Neural cell (in vitro differentiated cells): ENCODE results near the gene OR6K3. TPM values are rescaled to one million over a fixed set of nuclear protein-coding genes. Genes with fewer than 3 reads are reported as not detected.

ENCODE experiments used
- H2AFZ ChIP-seq: fragments of 200-600, 300-800 bp; sonication (generic), shearing (Covaris generic); 2 replicates; pipeline ENCODE4 v1.6.0; 2014; ENCODE audit warnings: low read depth, mild to moderate bottlenecking, antibody characterized with exemption, low read length, moderate library complexity
- H3F3A ChIP-seq: fragments of 200-600 bp; shearing (Covaris generic); 2 replicates; pipeline ENCODE4 v1.6.1; 2016; ENCODE audit warnings: mild to moderate bottlenecking, moderate library complexity, mixed read lengths, antibody characterized with exemption, low read length; ENCODE audit not compliant: insufficient read depth, poor library complexity, severe bottlenecking
- H3K27ac ChIP-seq: fragments of 200-600, 300-800 bp; sonication (generic), shearing (Covaris generic); 2 replicates; pipeline ENCODE4 v1.5.1; 2014; ENCODE audit warnings: mild to moderate bottlenecking, low read length, moderate library complexity
- H3K27me3 ChIP-seq: fragments of 300-800, 200-600 bp; sonication (generic), shearing (Covaris generic); 2 replicates; pipeline ENCODE4 v1.6.0; 2014; ENCODE audit warnings: mild to moderate bottlenecking, low read depth, low read length, moderate library complexity; ENCODE audit not compliant: insufficient read depth
- H3K36me3 ChIP-seq: fragments of 300-800, 200-600 bp; sonication (generic), shearing (Covaris generic); 2 replicates; pipeline ENCODE4 v1.5.1; 2014; ENCODE audit warnings: mild to moderate bottlenecking, antibody characterized with exemption, low read length, moderate library complexity; ENCODE audit not compliant: insufficient read depth
- H3K4me2 ChIP-seq: fragments of 300-800, 200-600 bp; sonication (generic), shearing (Covaris generic); 2 replicates; pipeline ENCODE4 v1.6.0; 2014; ENCODE audit warnings: mild to moderate bottlenecking, low read length
- H3K4me3 ChIP-seq: fragments of 300-800, 200-600 bp; sonication (generic), shearing (Covaris generic); 2 replicates; pipeline ENCODE4 v1.5.1; 2014; ENCODE audit warnings: mild to moderate bottlenecking, low read length, moderate library complexity
- H3K79me2 ChIP-seq: fragments of 200-600 bp; shearing (Covaris generic); replicated peaks from 2 replicates; pipeline ENCODE4 v1.6.0; 2014; ENCODE audit warnings: mild to moderate bottlenecking, low read length, moderate library complexity; ENCODE audit not compliant: insufficient read depth
- H3K9ac ChIP-seq: fragments of 300-800, 200-600 bp; sonication (generic), shearing (Covaris generic); 2 replicates; pipeline ENCODE4 v1.6.1; 2016; ENCODE audit warnings: mild to moderate bottlenecking, low read length, mixed read lengths
- H3K9me2 ChIP-seq: fragments of 200-600 bp; shearing (Covaris generic); 2 replicates; pipeline ENCODE4 v1.6.1; 2016; ENCODE audit warnings: mild to moderate bottlenecking, low read length, mixed read lengths; ENCODE audit not compliant: insufficient read depth
- H3K9me3 ChIP-seq: fragments of 200-600, 300-800 bp; sonication (generic), shearing (Covaris generic); 2 replicates; pipeline ENCODE4 v1.6.1; 2016; ENCODE audit warnings: mild to moderate bottlenecking, mixed run types, low read length, moderate library complexity, mixed read lengths
- H4K20me1 ChIP-seq: fragments of 200-600 bp; shearing (Covaris generic); 2 replicates; pipeline ENCODE4 v1.6.1; 2016; ENCODE audit warnings: mild to moderate bottlenecking, mixed run types; ENCODE audit not compliant: insufficient read depth
- CTCF ChIP-seq: fragments of 450-650 bp; IDR thresholded peaks from 2 replicates; pipeline ENCODE4 v1.5.1; 2014; ENCODE audit warnings: antibody characterized with exemption, mild to moderate bottlenecking, moderate library complexity; ENCODE audit not compliant: poor library complexity, severe bottlenecking
- EP300 ChIP-seq: fragments of 450-650 bp; conservative IDR thresholded peaks from 2 replicates; pipeline ENCODE4 v1.6.1; 2014; ENCODE audit warnings: antibody characterized with exemption, mild to moderate bottlenecking, moderate library complexity; ENCODE audit not compliant: poor library complexity, severe bottlenecking
- EZH2 ChIP-seq: fragments of 200-600, 300-800 bp; shearing (Covaris generic), sonication (generic); IDR thresholded peaks from 2 replicates; pipeline ENCODE4 v1.6.1; 2014; ENCODE audit warnings: antibody characterized with exemption, low read length, borderline replicate concordance, mild to moderate bottlenecking; ENCODE audit not compliant: insufficient read depth, poor library complexity, severe bottlenecking
- MXI1 ChIP-seq: fragments of 450-650 bp; conservative IDR thresholded peaks from 2 replicates; pipeline ENCODE4 v1.6.1; 2014; ENCODE audit warnings: antibody characterized with exemption, mild to moderate bottlenecking; ENCODE audit not compliant: poor library complexity, severe bottlenecking
- POLR2AphosphoS5 ChIP-seq: IDR thresholded peaks from 2 replicates; pipeline ENCODE4 v1.6.1; 2012
- RAD21 ChIP-seq: fragments of 450-650 bp; conservative IDR thresholded peaks from 2 replicates; pipeline ENCODE4 v1.6.1; 2014; ENCODE audit warnings: antibody characterized with exemption, mild to moderate bottlenecking, moderate library complexity
- SMC3 ChIP-seq: fragments of 450-650 bp; conservative IDR thresholded peaks from 2 replicates; pipeline ENCODE4 v1.6.1; 2014; ENCODE audit warnings: antibody characterized with exemption, mild to moderate bottlenecking, moderate library complexity; ENCODE audit not compliant: poor library complexity
- TAF1 ChIP-seq: IDR thresholded peaks from 2 replicates; pipeline ENCODE4 v1.6.1; 2012; ENCODE audit warnings: low read depth
- polyA plus RNA-seq: library from polyadenylated mRNA; depleted of rRNA; stranded (reverse); fragments of >200 nt; gene quantifications from 2 replicates; pipeline ENCODE4 v1.2.3, GENCODE V29; 2014
- TF ChIP-seq, protein P1 (sequence below): IDR thresholded peaks from 2 replicates; pipeline ENCODE4 v1.6.1; 2012; ENCODE audit warnings: borderline replicate concordance

The OR6K3 gene
- polyA plus RNA-seq, 1 donor from 2014 or later: not detected

GRCh38 chr1:158694596-158694995, 25.9 kb downstream of the OR6K3 start:
- TF ChIP-seq TAF1 (no peak), CTCF (no peak), RAD21 (no peak), EZH2 (no peak), EP300 (no peak), POLR2AphosphoS5 (no peak), MXI1 (no peak), SMC3 (no peak)
- TF ChIP-seq, protein P1, sequence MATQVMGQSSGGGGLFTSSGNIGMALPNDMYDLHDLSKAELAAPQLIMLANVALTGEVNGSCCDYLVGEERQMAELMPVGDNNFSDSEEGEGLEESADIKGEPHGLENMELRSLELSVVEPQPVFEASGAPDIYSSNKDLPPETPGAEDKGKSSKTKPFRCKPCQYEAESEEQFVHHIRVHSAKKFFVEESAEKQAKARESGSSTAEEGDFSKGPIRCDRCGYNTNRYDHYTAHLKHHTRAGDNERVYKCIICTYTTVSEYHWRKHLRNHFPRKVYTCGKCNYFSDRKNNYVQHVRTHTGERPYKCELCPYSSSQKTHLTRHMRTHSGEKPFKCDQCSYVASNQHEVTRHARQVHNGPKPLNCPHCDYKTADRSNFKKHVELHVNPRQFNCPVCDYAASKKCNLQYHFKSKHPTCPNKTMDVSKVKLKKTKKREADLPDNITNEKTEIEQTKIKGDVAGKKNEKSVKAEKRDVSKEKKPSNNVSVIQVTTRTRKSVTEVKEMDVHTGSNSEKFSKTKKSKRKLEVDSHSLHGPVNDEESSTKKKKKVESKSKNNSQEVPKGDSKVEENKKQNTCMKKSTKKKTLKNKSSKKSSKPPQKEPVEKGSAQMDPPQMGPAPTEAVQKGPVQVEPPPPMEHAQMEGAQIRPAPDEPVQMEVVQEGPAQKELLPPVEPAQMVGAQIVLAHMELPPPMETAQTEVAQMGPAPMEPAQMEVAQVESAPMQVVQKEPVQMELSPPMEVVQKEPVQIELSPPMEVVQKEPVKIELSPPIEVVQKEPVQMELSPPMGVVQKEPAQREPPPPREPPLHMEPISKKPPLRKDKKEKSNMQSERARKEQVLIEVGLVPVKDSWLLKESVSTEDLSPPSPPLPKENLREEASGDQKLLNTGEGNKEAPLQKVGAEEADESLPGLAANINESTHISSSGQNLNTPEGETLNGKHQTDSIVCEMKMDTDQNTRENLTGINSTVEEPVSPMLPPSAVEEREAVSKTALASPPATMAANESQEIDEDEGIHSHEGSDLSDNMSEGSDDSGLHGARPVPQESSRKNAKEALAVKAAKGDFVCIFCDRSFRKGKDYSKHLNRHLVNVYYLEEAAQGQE: no peak
- no peaks in the 10 kb centered on the region for H3K27me3 ChIP-seq
- no peak overlapping the region for H3K9ac ChIP-seq
- H3F3A ChIP-seq: no peaks in the 10 kb centered on the region
- no peaks in the 10 kb centered on the region for H3K9me2 ChIP-seq
- H4K20me1 ChIP-seq: no peaks in the 10 kb centered on the region
- H3K27ac ChIP-seq: no peak overlapping the region
- no peak overlapping the region for H3K4me3 ChIP-seq
- no peaks in the 10 kb centered on the region for H3K9me3 ChIP-seq
- H3K79me2 ChIP-seq: no peaks in the 10 kb centered on the region
- no peak overlapping the region for H3K4me2 ChIP-seq
- no peak overlapping the region for H2AFZ ChIP-seq
- no peaks in the 10 kb centered on the region for H3K36me3 ChIP-seq

GRCh38 chr1:158692356-158692755, 28.2 kb downstream of the OR6K3 start:
- TF ChIP-seq MXI1 (no peak), SMC3 (no peak), EP300 (no peak), RAD21 (no peak), EZH2 (no peak), POLR2AphosphoS5 (no peak), CTCF (no peak), TAF1 (no peak)
- TF ChIP-seq, protein P1: no peak
- Histone ChIP-seq H4K20me1 (no peaks in the 10 kb centered on the region), H3K36me3 (no peaks in the 10 kb centered on the region), H3K9ac (no peak overlapping the region), H3K4me3 (no peak overlapping the region), H3K9me3 (no peaks in the 10 kb centered on the region), H3K27ac (no peak overlapping the region), H3K27me3 (no peaks in the 10 kb centered on the region), H3F3A (no peaks in the 10 kb centered on the region), H3K79me2 (no peaks in the 10 kb centered on the region), H3K4me2 (no peak overlapping the region), H3K9me2 (no peaks in the 10 kb centered on the region), H2AFZ (no peak overlapping the region)
